GM19193 (cell line): ENCODE measurements around the gene LCN1.
A peak's percentile ranks its signal among the peaks of the same experiment; 100 is the strongest.

Experiments
- POLR2A ChIP-seq: IDR thresholded peaks from 4 replicates; pipeline ENCODE4 v1.6.1; 2011; ENCODE audit not compliant: insufficient read depth, insufficient read length; ENCODE audit errors: extremely low read depth

The LCN1 gene

GRCh38 chr9:135499326-135500070 is 21.7 kb upstream of the LCN1 start:
- no peak for TF ChIP-seq POLR2A

- no peak for TF ChIP-seq POLR2A
Observed at GRCh38 chr9:135500071-135500524, 21.1 kb upstream of the LCN1 start.

DNA sequence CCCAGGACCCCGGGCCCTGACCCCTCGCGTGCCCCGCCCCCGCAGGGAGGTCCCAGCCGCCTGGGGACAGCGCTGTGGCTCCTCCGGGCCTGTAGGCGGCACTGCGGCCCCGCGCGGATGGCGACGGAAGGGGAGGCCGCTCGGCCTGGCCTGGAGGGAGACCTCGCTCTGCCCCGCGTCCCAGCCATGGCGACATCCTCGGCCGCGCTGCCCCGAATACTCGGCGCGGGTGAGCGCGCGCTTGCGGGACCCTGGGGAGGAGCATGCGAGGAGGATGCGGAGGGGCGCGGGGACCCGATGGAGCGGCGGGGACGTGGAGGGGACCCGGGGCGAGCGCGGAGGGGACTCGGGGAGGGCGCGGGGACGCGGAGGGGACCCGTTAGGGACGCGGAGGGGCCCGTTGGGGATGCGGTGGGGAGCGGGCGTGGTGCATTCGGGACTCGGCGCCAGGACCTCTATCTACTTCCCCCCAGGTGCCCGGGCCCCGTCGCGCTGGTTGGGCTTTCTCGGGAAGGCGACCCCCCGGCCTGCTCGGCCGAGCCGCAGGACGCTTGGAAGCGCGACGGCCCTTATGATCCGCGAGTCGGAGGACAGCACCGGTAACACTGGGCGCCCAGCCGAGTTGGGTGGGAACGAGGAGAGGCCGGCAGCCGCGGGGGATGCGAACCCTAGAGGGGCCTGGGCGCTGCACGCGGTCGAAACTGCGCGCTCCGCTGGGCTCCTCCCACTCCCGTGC is 20.5 kb upstream of the LCN1 start, which contains the start of gene MRPS2:
Gene MRPS2 (plus strand): TSS at position 158 of the 736 bp plus-strand sequence. CDS start 29 bp downstream, at position 187.
- TF ChIP-seq POLR2A = peak; percentile 79

DNA sequence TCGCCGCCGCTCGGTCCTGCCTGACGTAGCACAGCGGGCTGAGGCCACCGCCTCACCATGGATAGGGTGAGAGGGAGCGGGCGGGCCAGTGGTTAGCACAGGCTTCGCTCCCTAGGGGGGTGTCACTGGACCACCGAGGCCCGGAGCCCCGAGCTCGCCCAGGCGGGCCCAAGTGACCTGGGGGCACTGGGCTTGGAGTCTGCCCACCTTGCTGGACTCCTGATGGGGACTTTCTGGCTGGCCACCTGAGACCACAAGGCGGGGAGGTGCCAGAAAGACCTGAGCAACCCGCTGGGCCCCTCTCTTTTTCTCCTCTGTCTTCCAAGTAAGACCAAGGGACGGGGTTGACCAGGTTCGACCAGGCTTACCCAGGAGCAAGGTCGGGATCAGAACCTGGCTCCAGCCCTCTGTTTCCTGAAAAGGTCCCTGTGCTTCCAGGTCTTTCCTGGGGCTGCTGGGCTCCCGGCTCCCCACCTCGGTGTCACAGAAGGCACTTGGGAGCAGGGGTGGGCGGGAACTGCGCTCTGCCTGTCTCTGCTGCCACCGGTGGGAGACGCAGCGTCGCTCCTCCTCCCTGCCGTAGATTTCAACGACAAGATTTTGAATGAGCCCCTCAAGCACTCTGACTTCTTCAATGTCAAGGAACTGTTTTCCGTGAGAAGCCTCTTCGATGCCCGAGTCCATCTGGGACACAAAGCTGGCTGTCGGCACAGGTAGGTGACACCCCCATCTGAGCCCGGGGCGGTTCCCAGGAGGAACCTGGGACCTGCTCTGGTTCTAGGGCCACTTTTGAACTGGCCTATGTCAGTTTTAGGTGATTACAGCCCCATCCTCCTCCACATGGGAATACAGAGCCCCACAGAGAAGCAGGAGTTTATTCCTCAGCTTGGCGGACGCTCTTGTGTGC is 19.7 kb upstream of the LCN1 start:
- no peak for TF ChIP-seq POLR2A

GRCh38 chr9:135502168-135502872 is 18.9 kb upstream of the LCN1 start:
- TF ChIP-seq POLR2A = no peak

- no peak for TF ChIP-seq POLR2A
Observed at GRCh38 chr9:135502873-135503321, 18.3 kb upstream of the LCN1 start.

GRCh38 chr9:135503371-135504261 is 17.6 kb upstream of the LCN1 start:
- no peak for TF ChIP-seq POLR2A

GRCh38 chr9:135504262-135505243 is 16.7 kb upstream of the LCN1 start:
- peak; percentile 6 for TF ChIP-seq POLR2A

DNA sequence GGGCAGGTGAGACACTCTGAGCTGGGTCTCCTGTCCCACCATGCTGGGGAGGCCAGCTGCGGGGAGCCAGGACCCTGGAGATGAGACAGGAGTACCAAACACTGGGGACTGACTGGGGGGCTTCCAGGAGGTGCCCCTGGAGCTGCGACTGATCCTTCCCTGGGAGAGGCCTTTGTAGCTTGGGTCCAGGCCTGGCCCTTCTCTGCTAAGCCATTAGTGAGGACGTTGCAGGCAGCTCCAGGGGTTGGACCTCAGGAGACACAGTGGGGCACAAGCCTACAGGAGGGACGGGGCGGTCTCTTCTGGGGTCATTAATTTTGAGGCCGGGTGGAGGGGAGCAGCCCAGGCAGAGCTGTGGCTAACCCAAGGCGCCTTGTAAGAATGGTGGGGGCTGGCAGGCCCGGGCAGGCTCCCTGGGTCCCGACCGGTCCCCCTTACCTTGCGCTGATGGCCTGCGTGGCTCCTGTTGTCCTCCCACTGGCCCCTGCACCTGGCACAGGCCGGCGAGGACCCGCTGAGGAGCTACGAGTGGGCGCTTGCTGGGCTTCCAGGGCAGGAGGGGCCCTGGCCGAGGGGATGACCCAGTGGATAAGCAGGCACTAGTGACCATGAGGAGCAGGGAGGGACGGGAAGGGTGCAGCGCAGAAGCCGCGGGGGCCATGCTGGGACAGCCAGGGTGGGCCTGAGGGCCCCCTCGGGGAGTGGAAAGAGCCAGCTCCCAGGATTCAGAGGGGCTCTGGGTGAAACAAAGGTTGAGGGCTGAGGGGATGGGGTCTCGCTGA is 15.6 kb upstream of the LCN1 start:
- TF ChIP-seq POLR2A = no peak

- no peak for TF ChIP-seq POLR2A
Observed at GRCh38 chr9:135506327-135507103, 14.7 kb upstream of the LCN1 start.
